OCI-LY3 (cell line): ENCODE results near the gene APOBEC3A.
"Not testable (repeated sequence)": the region's sequence is repeated elsewhere in the genome, so short reads cannot be mapped to it uniquely, and the experiment has no call there.

Experiments
- H2AFZ ChIP-seq: fragments of 200-600, 300-600 bp; shearing (Covaris generic); 2 replicates; pipeline ENCODE4 v1.6.0; 2014; ENCODE audit warnings: antibody characterized with exemption, low read depth, low read length
- H3K27ac ChIP-seq: fragments of 200-600, 300-600 bp; sonication (generic); 2 replicates; pipeline ENCODE4 v1.5.1; 2014; ENCODE audit warnings: mild to moderate bottlenecking, low read length, moderate library complexity, mixed read lengths
- H3K27me3 ChIP-seq: fragments of 200-600, 300-600 bp; sonication (generic); 2 replicates; pipeline ENCODE4 v1.6.1; 2014; ENCODE audit warnings: low read depth, low read length, mixed read lengths
- H3K36me3 ChIP-seq: fragments of 200-600, 300-600 bp; sonication (generic); replicated peaks from 2 replicates; pipeline ENCODE3; 2014; ENCODE audit warnings: low read depth, low read length, mixed read lengths
- H3K4me1 ChIP-seq: fragments of 300-600, 200-600 bp; sonication (generic); 2 replicates; pipeline ENCODE4 v1.6.1; 2014; ENCODE audit warnings: low read length, mixed read lengths
- H3K4me2 ChIP-seq: fragments of 200-600, 300-600 bp; sonication (generic); 2 replicates; pipeline ENCODE4 v1.6.1; 2014; ENCODE audit warnings: low read length, mixed read lengths
- H3K4me3 ChIP-seq: fragments of 300-600, 200-600 bp; sonication (generic); 2 replicates; pipeline ENCODE4 v1.5.1; 2014; ENCODE audit warnings: antibody characterized with exemption, mild to moderate bottlenecking, low read length, moderate library complexity
- H3K79me2 ChIP-seq: fragments of 300-600, 200-600 bp; shearing (Covaris generic); 2 replicates; pipeline ENCODE4 v1.6.1; 2014; ENCODE audit warnings: mild to moderate bottlenecking, low read length, mixed read lengths
- H3K9ac ChIP-seq: fragments of 300-600, 200-600 bp; shearing (Covaris generic); 2 replicates; pipeline ENCODE4 v1.6.0; 2014; ENCODE audit warnings: mild to moderate bottlenecking, low read length, moderate library complexity
- H3K9me3 ChIP-seq: fragments of 200-600, 300-600 bp; shearing (Covaris generic); 2 replicates; pipeline ENCODE4 v1.6.1; 2014; ENCODE audit warnings: low read length, mixed read lengths; ENCODE audit not compliant: insufficient read depth
- H4K20me1 ChIP-seq: fragments of 200-600, 300-600 bp; sonication (generic); 2 replicates; pipeline ENCODE4 v1.6.1; 2016; ENCODE audit warnings: low read length, mixed read lengths; ENCODE audit not compliant: insufficient read depth
- CTCF ChIP-seq: fragments of 200-600, 300-600 bp; sonication (generic); IDR thresholded peaks from 2 replicates; pipeline ENCODE4 v1.5.1; 2014; ENCODE audit warnings: antibody characterized with exemption, low read length, low read depth
- EZH2phosphoT487 ChIP-seq: fragments of 200-600 bp; shearing (Covaris generic); IDR thresholded peaks from 2 replicates; pipeline ENCODE4 v1.6.1; 2018; ENCODE audit warnings: antibody characterized with exemption, mixed run types, low read depth

The APOBEC3A gene

GRCh38 chr22:38956551-38956950, 858 bp upstream of the APOBEC3A start:
- no peaks in the 10 kb centered on the region for H3K79me2 ChIP-seq
- no peak overlapping the region for H2AFZ ChIP-seq
- peaks cover 37% of the 10 kb centered on the region for H3K4me1 ChIP-seq
- H3K4me2 ChIP-seq: no peak overlapping the region
- no peaks in the 10 kb centered on the region for H3K9me3 ChIP-seq
- no peaks in the 10 kb centered on the region for H3K27me3 ChIP-seq
- H3K36me3 ChIP-seq: no peaks in the 10 kb centered on the region
- TF ChIP-seq EZH2phosphoT487 (no peak), CTCF (no peak)
- no peak overlapping the region for H3K27ac ChIP-seq
- H4K20me1 ChIP-seq: no peaks in the 10 kb centered on the region
- no peak overlapping the region for H3K4me3 ChIP-seq
- H3K9ac ChIP-seq: no peak overlapping the region

- Histone ChIP-seq H3K27me3 (no peaks in the 10 kb centered on the region), H3K9me3 (no peaks in the 10 kb centered on the region), H3K4me2 (no peak overlapping the region), H2AFZ (no peak overlapping the region), H4K20me1 (no peaks in the 10 kb centered on the region), H3K4me3 (no peak overlapping the region), H3K4me1 (peaks cover 28% of the 10 kb centered on the region), H3K79me2 (no peaks in the 10 kb centered on the region), H3K27ac (no peak overlapping the region), H3K36me3 (no peaks in the 10 kb centered on the region), H3K9ac (no peak overlapping the region)
- TF ChIP-seq CTCF (no peak), EZH2phosphoT487 (no peak)
Measured at GRCh38 chr22:38957808-38958650, 620 bp downstream of the APOBEC3A start.

DNA sequence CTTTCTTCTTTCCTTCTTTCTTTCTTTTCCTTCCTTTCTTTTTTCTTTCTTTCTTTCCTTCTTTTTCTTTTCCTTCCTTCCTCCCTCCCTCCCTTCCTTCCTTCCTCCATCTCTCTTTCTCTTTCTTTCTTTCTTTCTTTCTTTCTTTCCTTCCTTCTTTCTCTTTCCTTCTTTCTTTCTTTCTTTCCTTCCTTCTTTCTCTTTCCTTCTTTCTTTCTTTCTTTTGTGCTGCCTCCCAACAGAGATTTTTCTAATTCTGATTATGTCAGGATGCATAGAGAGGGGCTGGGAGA, 1.2 kb downstream of the APOBEC3A start:
- H3K4me3 ChIP-seq: not testable (repeated sequence)

GRCh38 chr22:38959590-38959989, 2.2 kb downstream of the APOBEC3A start:
- TF ChIP-seq EZH2phosphoT487: no peak
- TF ChIP-seq CTCF: no peak

More for the DNA sequence above, 1.2 kb downstream of the APOBEC3A start:
- H3K4me1 ChIP-seq: peaks cover 26% of the 10 kb centered on the region
- H2AFZ ChIP-seq, H3K9ac ChIP-seq, H3K9me3 ChIP-seq, H3K79me2 ChIP-seq, H3K27ac ChIP-seq, H3K4me2 ChIP-seq, H3K27me3 ChIP-seq, H3K36me3 ChIP-seq, H4K20me1 ChIP-seq: not testable (repeated sequence)

DNA sequence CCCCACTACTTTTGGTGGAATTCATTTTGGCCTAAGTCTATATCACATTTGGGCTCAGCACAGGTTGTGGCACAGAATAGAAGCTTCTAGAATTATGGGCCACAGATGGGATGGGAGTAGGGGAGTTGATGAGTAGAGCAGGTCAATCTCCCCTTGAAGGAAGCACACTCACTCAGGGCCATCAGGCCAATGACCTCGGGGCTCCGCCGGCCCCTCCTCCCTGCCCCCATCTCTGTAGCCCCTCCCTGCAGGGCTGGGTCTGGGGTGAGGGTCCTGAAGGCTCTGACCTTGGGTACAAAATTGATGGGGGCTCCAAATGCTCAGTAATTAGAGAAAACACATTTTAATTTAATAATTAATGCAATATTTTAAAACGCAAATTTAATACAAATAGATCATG, 3.3 kb downstream of the APOBEC3A start:
- H3K9ac ChIP-seq, H3K4me3 ChIP-seq, H3K27me3 ChIP-seq, H3K79me2 ChIP-seq, H3K27ac ChIP-seq, H3K9me3 ChIP-seq, H2AFZ ChIP-seq, H3K36me3 ChIP-seq, H4K20me1 ChIP-seq, H3K4me2 ChIP-seq: not testable (repeated sequence)
- H3K4me1 ChIP-seq: peaks cover 14% of the 10 kb centered on the region

More at GRCh38 chr22:38959590-38959989, 2.2 kb downstream of the APOBEC3A start:
- Histone ChIP-seq H4K20me1 (no peaks in the 10 kb centered on the region), H3K4me3 (no peak overlapping the region), H3K9ac (no peak overlapping the region), H3K4me1 (peaks cover 24% of the 10 kb centered on the region), H3K79me2 (no peaks in the 10 kb centered on the region), H2AFZ (no peak overlapping the region), H3K36me3 (no peaks in the 10 kb centered on the region), H3K4me2 (no peak overlapping the region), H3K27ac (no peak overlapping the region), H3K9me3 (no peaks in the 10 kb centered on the region), H3K27me3 (0 out of 2 replicates have a peak, but pooled peaks cover 5% of the 10 kb centered on the region)

GRCh38 chr22:38963291-38963738, 5.9 kb downstream of the APOBEC3A start:
- not testable (repeated sequence) for H3K27ac ChIP-seq, H3K9me3 ChIP-seq, H3K79me2 ChIP-seq, H2AFZ ChIP-seq, H3K36me3 ChIP-seq, H3K9ac ChIP-seq, H3K4me3 ChIP-seq, H4K20me1 ChIP-seq
- Histone ChIP-seq H3K4me2 (peak overlapping the region; percentile 9; the same call in 1 of the 2 replicates), H3K27me3 (0 out of 2 replicates have a peak, but pooled peaks cover 15% of the 10 kb centered on the region), H3K4me1 (peaks cover 23% of the 10 kb centered on the region)
